Activated naive CD8-positive, alpha-beta T cell treated with anti-CD3 and anti-CD28 coated beads, Interleukin-2, amount 50 U/mL, for 24 hours (primary cell): ENCODE data around the gene CSPG4.
"Not testable (repeated sequence)": the region's sequence is repeated elsewhere in the genome, so short reads cannot be mapped to it uniquely, and the experiment has no call there.

Source experiments
- ATAC-seq: fragments of 150-1000 bp; cut with Tn5 transposase; one replicate; pipeline ENCODE4 v1.10.0; 2021
- DNase-seq: peaks from one replicate; pipeline ENCODE4 v3.0.0; 2021
- H3K27ac Mint-ChIP-seq: one replicate; pipeline ENCODE4 v1.8.0; 2021; ENCODE audit warnings: mild to moderate bottlenecking, mixed read lengths
- H3K27me3 Mint-ChIP-seq: one replicate; pipeline ENCODE4 v1.8.0; 2021; ENCODE audit warnings: mixed read lengths
- H3K36me3 Mint-ChIP-seq: one replicate; pipeline ENCODE4 v1.8.0; 2021; ENCODE audit warnings: low read depth, mixed read lengths
- H3K4me1 Mint-ChIP-seq: one replicate; pipeline ENCODE4 v1.8.0; 2021; ENCODE audit warnings: mixed read lengths
- H3K4me3 Mint-ChIP-seq: one replicate; pipeline ENCODE4 v1.8.0; 2021; ENCODE audit warnings: mild to moderate bottlenecking, moderate library complexity, mixed read lengths
- H3K9me3 Mint-ChIP-seq: one replicate; pipeline ENCODE4 v1.8.0; 2021; ENCODE audit warnings: mixed read lengths

Gene CSPG4

GRCh38 chr15:75706682-75706954 lies 6.0 kb downstream of the CSPG4 start:
- no peak overlapping the region for H3K4me3 Mint-ChIP-seq
- DNase-seq (no peak), ATAC-seq (no peak)
- no peaks in the 10 kb centered on the region for H3K36me3 Mint-ChIP-seq
- no peaks in the 10 kb centered on the region for H3K9me3 Mint-ChIP-seq
- H3K4me1 Mint-ChIP-seq, result peaks cover 4% of the 10 kb centered on the region
- peaks cover 2% of the 10 kb centered on the region for H3K27me3 Mint-ChIP-seq
- H3K27ac Mint-ChIP-seq, result no peak overlapping the region

GRCh38 chr15:75705854-75706681 lies 6.6 kb downstream of the CSPG4 start:
- no peak overlapping the region for H3K27ac Mint-ChIP-seq
- H3K36me3 Mint-ChIP-seq, result no peaks in the 10 kb centered on the region
- peaks cover 5% of the 10 kb centered on the region for H3K4me1 Mint-ChIP-seq
- no peak overlapping the region for H3K4me3 Mint-ChIP-seq
- H3K9me3 Mint-ChIP-seq, result no peaks in the 10 kb centered on the region
- no peaks in the 10 kb centered on the region for H3K27me3 Mint-ChIP-seq
- DNase-seq, result no peak
- ATAC-seq, result no peak

GRCh38 chr15:75705375-75705774 lies 7.3 kb downstream of the CSPG4 start:
- not testable (repeated sequence) for H3K27me3 Mint-ChIP-seq, H3K4me3 Mint-ChIP-seq, H3K27ac Mint-ChIP-seq, DNase-seq, H3K4me1 Mint-ChIP-seq, H3K36me3 Mint-ChIP-seq, H3K9me3 Mint-ChIP-seq, ATAC-seq

- ATAC-seq, result no peak
- Mint-ChIP-seq H3K4me1 (peaks cover 11% of the 10 kb centered on the region), H3K27ac (no peak overlapping the region), H3K27me3 (no peaks in the 10 kb centered on the region), H3K9me3 (no peaks in the 10 kb centered on the region), H3K4me3 (no peak overlapping the region), H3K36me3 (no peaks in the 10 kb centered on the region)
- no peak for DNase-seq
Measured at GRCh38 chr15:75704618-75705017, 8.0 kb downstream of the CSPG4 start.

- Mint-ChIP-seq H3K27ac (no peak overlapping the region), H3K27me3 (no peaks in the 10 kb centered on the region), H3K4me3 (no peak overlapping the region), H3K4me1 (peaks cover 13% of the 10 kb centered on the region), H3K9me3 (no peaks in the 10 kb centered on the region), H3K36me3 (no peaks in the 10 kb centered on the region)
- DNase-seq (no peak), ATAC-seq (no peak)
Measured at GRCh38 chr15:75704263-75704615, 8.4 kb downstream of the CSPG4 start.

GRCh38 chr15:75703440-75704262 lies 9.0 kb downstream of the CSPG4 start:
- ATAC-seq, result peak; percentile 71
- H3K4me1 Mint-ChIP-seq, result peaks cover 16% of the 10 kb centered on the region
- H3K4me3 Mint-ChIP-seq, H3K9me3 Mint-ChIP-seq, DNase-seq, H3K27me3 Mint-ChIP-seq, H3K27ac Mint-ChIP-seq, H3K36me3 Mint-ChIP-seq: not testable (repeated sequence)

GRCh38 chr15:75702436-75702835 lies 10.2 kb downstream of the CSPG4 start:
- DNase-seq, result no peak
- no peaks in the 10 kb centered on the region for H3K27me3 Mint-ChIP-seq
- ATAC-seq, result no peak
- H3K36me3 Mint-ChIP-seq, result no peaks in the 10 kb centered on the region
- no peaks in the 10 kb centered on the region for H3K9me3 Mint-ChIP-seq
- H3K27ac Mint-ChIP-seq, result no peak overlapping the region
- no peak overlapping the region for H3K4me3 Mint-ChIP-seq
- peaks cover 16% of the 10 kb centered on the region for H3K4me1 Mint-ChIP-seq

- H3K27me3 Mint-ChIP-seq, H3K9me3 Mint-ChIP-seq, ATAC-seq, H3K4me3 Mint-ChIP-seq, H3K36me3 Mint-ChIP-seq, DNase-seq, H3K27ac Mint-ChIP-seq: not testable (repeated sequence)
- H3K4me1 Mint-ChIP-seq, result peaks cover 17% of the 10 kb centered on the region
Measured at GRCh38 chr15:75701071-75702003, 11.3 kb downstream of the CSPG4 start.

GRCh38 chr15:75699961-75700874 lies 12.4 kb downstream of the CSPG4 start:
- peak; percentile 59 for ATAC-seq
- H3K27ac Mint-ChIP-seq, H3K9me3 Mint-ChIP-seq: not testable (repeated sequence)

GRCh38 chr15:75699517-75699916 lies 13.1 kb downstream of the CSPG4 start:
- DNase-seq, H3K36me3 Mint-ChIP-seq, ATAC-seq, H3K27me3 Mint-ChIP-seq, H3K9me3 Mint-ChIP-seq, H3K27ac Mint-ChIP-seq, H3K4me3 Mint-ChIP-seq: not testable (repeated sequence)
- peaks cover 33% of the 10 kb centered on the region for H3K4me1 Mint-ChIP-seq

More at GRCh38 chr15:75699961-75700874, 12.4 kb downstream of the CSPG4 start:
- H3K4me1 Mint-ChIP-seq, result peaks cover 27% of the 10 kb centered on the region
- peak; percentile 41 for DNase-seq
- not testable (repeated sequence) for H3K36me3 Mint-ChIP-seq, H3K4me3 Mint-ChIP-seq, H3K27me3 Mint-ChIP-seq

- ATAC-seq, DNase-seq, H3K9me3 Mint-ChIP-seq, H3K36me3 Mint-ChIP-seq, H3K27me3 Mint-ChIP-seq, H3K4me3 Mint-ChIP-seq, H3K27ac Mint-ChIP-seq: not testable (repeated sequence)
- peaks cover 39% of the 10 kb centered on the region for H3K4me1 Mint-ChIP-seq
Measured at GRCh38 chr15:75697974-75698747, 14.5 kb downstream of the CSPG4 start.

- Mint-ChIP-seq H3K4me1 (peaks cover 39% of the 10 kb centered on the region), H3K27ac (no peak overlapping the region), H3K27me3 (peaks cover under 1% of the 10 kb centered on the region), H3K4me3 (no peak overlapping the region), H3K9me3 (no peaks in the 10 kb centered on the region), H3K36me3 (no peaks in the 10 kb centered on the region)
- ATAC-seq, result no peak
- DNase-seq, result no peak
Measured at GRCh38 chr15:75697523-75697922, 15.1 kb downstream of the CSPG4 start.

- Mint-ChIP-seq H3K36me3 (no peaks in the 10 kb centered on the region), H3K27ac (no peak overlapping the region), H3K4me1 (peaks cover 41% of the 10 kb centered on the region), H3K27me3 (peaks cover 4% of the 10 kb centered on the region), H3K4me3 (no peak overlapping the region), H3K9me3 (no peaks in the 10 kb centered on the region)
- no peak for DNase-seq
- no peak for ATAC-seq
Measured at GRCh38 chr15:75696854-75697259, 15.8 kb downstream of the CSPG4 start.
